22Rv1 (cell line): Measurements from ENCODE around the gene EHMT2.

Experiments used
- H3K27ac ChIP-seq: fragments of 450-650 bp; 2 replicates; pipeline ENCODE4 v1.5.1; 2017
- CTCF ChIP-seq: fragments of 450-650 bp; IDR thresholded peaks from 2 replicates; pipeline ENCODE4 v1.5.1; 2017; ENCODE audit warnings: mild to moderate bottlenecking
- ZFX ChIP-seq: fragments of 450-650 bp; IDR thresholded peaks from 2 replicates; pipeline ENCODE4 v1.6.1; 2017; ENCODE audit warnings: antibody characterized with exemption, borderline replicate concordance

Gene EHMT2

GRCh38 chr6:31878726-31879125 is 18.8 kb downstream of the EHMT2 start, which contains the start of gene SLC44A4:
SLC44A4 (minus strand) TSS chr6:31878997; CDS start chr6:31878980, 17 bp downstream.
- TF ChIP-seq CTCF (no peak), ZFX (no peak)
- H3K27ac ChIP-seq: peak within 1 kb of the TSS; percentile 78

- H3K27ac ChIP-seq: peak overlapping the region; percentile 78
- TF ChIP-seq CTCF: no peak
- no peak for TF ChIP-seq ZFX
Observed at GRCh38 chr6:31878222-31878621, 19.3 kb downstream of the EHMT2 start.

- H3K27ac ChIP-seq: peak overlapping the region; percentile 78
Observed at GRCh38 chr6:31877651-31878161, 19.8 kb downstream of the EHMT2 start.

GRCh38 chr6:31877125-31877650 is 20.3 kb downstream of the EHMT2 start:
- no peak for TF ChIP-seq ZFX
- TF ChIP-seq CTCF: no peak
- H3K27ac ChIP-seq: peak overlapping the region; percentile 78

More at GRCh38 chr6:31877651-31878161, 19.8 kb downstream of the EHMT2 start:
- TF ChIP-seq CTCF: no peak
- TF ChIP-seq ZFX: no peak

- peak overlapping the region; percentile 78 for H3K27ac ChIP-seq
- TF ChIP-seq ZFX (no peak), CTCF (no peak)
Observed at GRCh38 chr6:31876357-31876756, 21.1 kb downstream of the EHMT2 start.

GRCh38 chr6:31875877-31876276 is 21.6 kb downstream of the EHMT2 start:
- H3K27ac ChIP-seq: peak overlapping the region; percentile 78
- TF ChIP-seq CTCF (no peak), ZFX (no peak)

- TF ChIP-seq CTCF (no peak), ZFX (no peak)
- peak overlapping the region; percentile 78 for H3K27ac ChIP-seq
Observed at GRCh38 chr6:31874836-31875572, 22.5 kb downstream of the EHMT2 start.
